ENCODE data around the gene RHOC. TPM values are rescaled to one million over a fixed set of nuclear protein-coding genes. Genes with fewer than 3 reads are reported as not detected.
"Not testable (repeated sequence)": the region's sequence is repeated elsewhere in the genome, so short reads cannot be mapped to it uniquely, and the experiment has no call there.

The RHOC gene
- total and polyA plus RNA-seq, 8 donors = 99.8 to 375 (median 131) TPM

DNA sequence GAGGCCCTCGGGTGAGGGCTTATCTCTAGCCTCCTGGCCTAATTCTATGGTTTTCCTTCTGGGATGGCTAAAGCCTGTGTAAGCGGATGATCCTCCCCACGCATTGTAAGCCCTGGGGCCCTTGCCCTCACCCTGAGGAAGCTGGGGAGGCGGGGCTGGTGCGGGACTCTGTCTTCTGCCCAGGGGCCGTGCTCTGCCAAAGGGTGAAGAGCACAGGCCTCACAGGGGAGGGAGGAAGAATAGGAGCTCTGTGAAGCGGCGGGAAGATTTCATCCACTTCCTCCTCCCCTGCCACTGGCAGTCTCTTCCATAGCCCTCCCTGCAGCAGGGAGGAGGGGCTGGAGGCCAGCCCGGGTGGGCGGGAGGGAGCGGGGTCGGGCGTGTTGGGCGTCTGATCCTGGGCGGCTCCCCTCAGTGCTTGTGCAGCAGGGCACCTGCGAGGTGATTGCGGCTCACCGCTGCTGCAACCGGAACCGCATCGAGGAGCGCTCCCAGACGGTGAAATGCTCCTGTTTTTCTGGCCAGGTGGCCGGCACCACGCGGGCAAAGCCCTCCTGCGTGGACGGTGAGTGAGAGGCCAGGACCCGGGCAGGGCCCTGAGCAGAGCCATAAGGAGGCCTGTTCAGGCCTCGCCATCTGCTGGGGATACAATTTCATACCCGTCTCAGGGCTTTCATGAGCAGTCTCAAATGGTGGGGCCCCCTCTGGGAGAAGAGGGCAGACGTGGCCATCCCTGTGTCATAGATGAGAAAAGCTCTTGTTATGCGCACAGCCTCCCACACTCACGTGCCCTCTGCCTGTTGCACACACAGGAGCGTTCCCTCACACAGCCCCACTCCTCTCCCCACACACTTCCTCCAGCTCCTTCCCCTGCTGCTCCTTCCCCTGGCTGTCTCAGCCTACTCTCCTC is 15.9 kb upstream of the RHOC start:
- WGBS, 5 donors = 13 to 23% (median 14%) methylated on average over 14 to 35 of the region's 35 CpGs
- DNase-seq = peak in 1 of 2 donors; percentile 72
- TF ChIP-seq, protein P1, sequence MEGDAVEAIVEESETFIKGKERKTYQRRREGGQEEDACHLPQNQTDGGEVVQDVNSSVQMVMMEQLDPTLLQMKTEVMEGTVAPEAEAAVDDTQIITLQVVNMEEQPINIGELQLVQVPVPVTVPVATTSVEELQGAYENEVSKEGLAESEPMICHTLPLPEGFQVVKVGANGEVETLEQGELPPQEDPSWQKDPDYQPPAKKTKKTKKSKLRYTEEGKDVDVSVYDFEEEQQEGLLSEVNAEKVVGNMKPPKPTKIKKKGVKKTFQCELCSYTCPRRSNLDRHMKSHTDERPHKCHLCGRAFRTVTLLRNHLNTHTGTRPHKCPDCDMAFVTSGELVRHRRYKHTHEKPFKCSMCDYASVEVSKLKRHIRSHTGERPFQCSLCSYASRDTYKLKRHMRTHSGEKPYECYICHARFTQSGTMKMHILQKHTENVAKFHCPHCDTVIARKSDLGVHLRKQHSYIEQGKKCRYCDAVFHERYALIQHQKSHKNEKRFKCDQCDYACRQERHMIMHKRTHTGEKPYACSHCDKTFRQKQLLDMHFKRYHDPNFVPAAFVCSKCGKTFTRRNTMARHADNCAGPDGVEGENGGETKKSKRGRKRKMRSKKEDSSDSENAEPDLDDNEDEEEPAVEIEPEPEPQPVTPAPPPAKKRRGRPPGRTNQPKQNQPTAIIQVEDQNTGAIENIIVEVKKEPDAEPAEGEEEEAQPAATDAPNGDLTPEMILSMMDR (IDR thresholded peaks at IDR 0.05) = no peak
- TF ChIP-seq EP300 (IDR thresholded peaks at IDR 0.05) (no peak), POLR2A (IDR thresholded peaks at IDR 0.05) (no peak), POLR2AphosphoS5 (IDR thresholded peaks at IDR 0.05) (no peak)
- Histone ChIP-seq H3K4me1 (peaks cover 15 to 23% (median 19%) of the 10 kb centered on the region in 4 donors), H3K27ac (no peak overlapping the region), H3K27me3 (peaks cover 0 to 50% (median 0%) of the 10 kb centered on the region in 3 donors), H3K4me3 (peak overlapping the region; percentile 25 to 36 (median 26)), H3K9me3 (no peaks in the 10 kb centered on the region), H3K36me3 (no peaks in the 10 kb centered on the region)
- intact Hi-C loops (cut with DNase I; ENCODE audit: low total_unique reads) = no loop called here

DNA sequence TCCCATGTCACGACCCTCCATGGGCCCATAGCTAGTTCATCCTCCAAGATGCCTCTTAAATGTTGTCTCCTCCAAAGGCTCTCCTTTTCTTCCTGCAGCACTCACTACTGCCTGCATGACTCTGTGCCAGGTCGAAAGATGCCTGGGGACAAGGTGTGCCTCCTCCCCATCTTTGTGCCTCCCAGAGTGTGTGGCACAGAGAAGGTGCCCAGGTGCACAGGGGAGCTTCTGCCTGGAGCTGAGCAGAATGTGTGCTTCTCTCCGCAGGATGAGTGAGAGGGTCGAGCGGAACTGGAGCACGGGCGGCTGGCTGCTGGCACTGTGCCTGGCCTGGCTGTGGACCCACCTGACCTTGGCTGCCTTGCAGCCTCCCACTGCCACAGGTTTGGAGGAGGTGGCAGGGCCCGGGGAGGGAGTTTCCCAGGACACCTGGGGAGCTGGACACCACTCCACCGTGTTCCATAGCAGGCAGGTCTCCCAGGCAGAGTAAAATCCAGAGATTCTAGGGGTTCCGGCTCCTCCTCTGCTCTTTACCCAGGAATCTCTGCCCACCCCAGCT is 15.1 kb upstream of the RHOC start:
- Histone ChIP-seq H3K4me1 (peaks cover 15 to 23% (median 19%) of the 10 kb centered on the region in 4 donors), H3K27me3 (peaks cover 0 to 50% (median 0%) of the 10 kb centered on the region in 3 donors), H3K4me3 (peak overlapping the region in 1 of 4 donors; percentile 36), H3K36me3 (no peaks in the 10 kb centered on the region), H3K9me3 (no peaks in the 10 kb centered on the region), H3K27ac (no peak overlapping the region)
- no peak for TF ChIP-seq POLR2AphosphoS5 (IDR thresholded peaks at IDR 0.05)
- TF ChIP-seq EP300 (IDR thresholded peaks at IDR 0.05) = no peak
- TF ChIP-seq, protein P1 (IDR thresholded peaks at IDR 0.05) = no peak
- TF ChIP-seq POLR2A (IDR thresholded peaks at IDR 0.05) = no peak
- DNase-seq = no peak
- 57 to 74% (median 63%) methylated on average over 4 to 10 of the region's 10 CpGs for WGBS, 5 donors
- intact Hi-C loops (cut with DNase I; ENCODE audit: low total_unique reads) = no loop called here

DNA sequence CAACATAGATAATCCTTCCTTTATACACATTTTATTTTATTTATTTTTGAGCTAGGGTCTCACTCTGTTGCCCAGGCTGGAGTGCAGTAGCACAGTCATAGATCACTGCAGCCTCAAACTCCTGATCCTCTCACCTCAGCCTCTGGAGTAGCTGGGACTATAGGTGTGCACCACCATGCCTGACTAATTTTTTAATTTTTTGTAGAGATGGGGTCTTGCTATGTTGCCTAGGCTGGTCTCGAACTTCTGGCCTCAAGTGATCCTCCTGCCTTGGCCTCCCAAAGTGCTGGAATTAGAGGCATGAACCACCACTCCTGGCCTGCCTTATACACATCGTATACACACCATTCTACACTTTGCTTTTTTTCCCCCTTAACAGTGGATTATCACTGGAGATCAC is 14.4 kb upstream of the RHOC start:
- H3K4me1 ChIP-seq = peaks cover 15 to 26% (median 20%) of the 10 kb centered on the region in 4 donors
- H3K4me3 ChIP-seq; DNase-seq; intact Hi-C loops (cut with DNase I; ENCODE audit: low total_unique reads); H3K27ac ChIP-seq; H3K9me3 ChIP-seq; H3K36me3 ChIP-seq: not testable (repeated sequence)
- 92 to 99% (median 93%) methylated on average over 2 of the region's 2 CpGs for WGBS, 5 donors
- H3K27me3 ChIP-seq = peaks cover 0 to 50% (median 0%) of the 10 kb centered on the region in 3 donors

DNA sequence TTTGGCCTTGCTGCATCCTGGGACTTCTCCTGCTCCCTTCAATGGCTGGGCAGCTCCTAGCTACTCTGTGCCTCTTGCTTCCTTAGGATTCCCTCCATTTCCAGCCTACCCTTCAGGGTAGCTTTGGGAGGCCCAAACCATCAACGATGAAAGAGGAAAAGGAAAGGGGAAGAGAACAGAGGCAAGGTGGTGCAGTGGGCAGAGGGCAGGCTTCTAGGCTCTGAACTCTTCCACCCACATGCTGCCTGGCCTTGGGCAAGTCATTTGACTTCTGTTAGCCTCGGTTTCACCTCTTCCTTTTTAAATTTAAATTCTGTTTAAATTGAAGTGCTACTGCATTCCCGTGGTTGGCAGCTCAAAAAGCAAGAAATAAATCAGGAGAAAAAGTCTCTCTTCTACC is 13.9 kb upstream of the RHOC start:
- Histone ChIP-seq H3K4me3 (no peak overlapping the region), H3K4me1 (peaks cover 18 to 31% (median 25%) of the 10 kb centered on the region in 4 donors), H3K9me3 (no peaks in the 10 kb centered on the region), H3K27me3 (peaks cover 0 to 50% (median 0%) of the 10 kb centered on the region in 3 donors), H3K36me3 (no peaks in the 10 kb centered on the region), H3K27ac (no peak overlapping the region)
- TF ChIP-seq, protein P1 (IDR thresholded peaks at IDR 0.05) = no peak
- no peak for TF ChIP-seq POLR2AphosphoS5 (IDR thresholded peaks at IDR 0.05)
- TF ChIP-seq EP300 (IDR thresholded peaks at IDR 0.05) = no peak
- no peak for DNase-seq
- 57 to 76% (median 71%) methylated on average over 3 of the region's 3 CpGs for WGBS, 5 donors
- intact Hi-C loops (cut with DNase I; ENCODE audit: low total_unique reads) = no loop called here
